GM21529 (cell line): ENCODE measurements around the gene PRDM13.
"Not testable (repeated sequence)": the region's sequence is repeated elsewhere in the genome, so short reads cannot be mapped to it uniquely, and the experiment has no call there.

ENCODE experiments used
- ATAC-seq: cut with Tn5 transposase; IDR thresholded peaks from one replicate; pipeline ENCODE4 v1.9.1; 2021; ENCODE audit not compliant: unreplicated experiment

The PRDM13 gene

GRCh38 chr6:99606656-99607415, at the start of gene PRDM13:
TSS of gene PRDM13 (plus strand) at chr6:99606833. CDS start at chr6:99607035, 202 bp downstream.
- no peak for ATAC-seq

GRCh38 chr6:99559057-99559456, 47.6 kb upstream of the PRDM13 start:
- no peak for ATAC-seq

- no peak for ATAC-seq
Observed at GRCh38 chr6:99560668-99561067, 46.0 kb upstream of the PRDM13 start.

GRCh38 chr6:99563056-99563723, 43.4 kb upstream of the PRDM13 start:
- ATAC-seq = no peak

GRCh38 chr6:99568103-99568933, 38.3 kb upstream of the PRDM13 start, which contains the start of gene CCNC:
TSS of gene CCNC (minus strand) at chr6:99568660. CDS start at chr6:99568527, 133 bp downstream.
- peak; percentile 97 for ATAC-seq

GRCh38 chr6:99573980-99574617, 32.5 kb upstream of the PRDM13 start:
- ATAC-seq = no peak

GRCh38 chr6:99575544-99576227, 30.9 kb upstream of the PRDM13 start:
- ATAC-seq = no peak

GRCh38 chr6:99579781-99580180, 26.9 kb upstream of the PRDM13 start:
- no peak for ATAC-seq

GRCh38 chr6:99587792-99588191, 18.8 kb upstream of the PRDM13 start:
- ATAC-seq = no peak

- peak; percentile 96 for ATAC-seq
Observed at GRCh38 chr6:99588618-99589289, 17.9 kb upstream of the PRDM13 start.

- peak; percentile 28 for ATAC-seq
Observed at GRCh38 chr6:99589290-99589672, 17.4 kb upstream of the PRDM13 start.

- no peak for ATAC-seq
Observed at GRCh38 chr6:99589907-99590493, 16.6 kb upstream of the PRDM13 start.

GRCh38 chr6:99590728-99591672, 15.6 kb upstream of the PRDM13 start:
- no peak for ATAC-seq

- ATAC-seq = no peak
Observed at GRCh38 chr6:99591673-99592364, 14.8 kb upstream of the PRDM13 start.

GRCh38 chr6:99592900-99593299, 13.7 kb upstream of the PRDM13 start:
- no peak for ATAC-seq

GRCh38 chr6:99594696-99595095, 11.9 kb upstream of the PRDM13 start:
- ATAC-seq = not testable (repeated sequence)

GRCh38 chr6:99602520-99603420, 3.9 kb upstream of the PRDM13 start:
- ATAC-seq = peak; percentile 3
